HepG2 (cell line): ENCODE data around the gene ABAT. TPM values are rescaled to one million over a fixed set of nuclear protein-coding genes. Genes with fewer than 3 reads are reported as not detected.

Source experiments
- FOXA1 ChIP-seq, 2 experiments: fragments of 450-650 bp in 1 of 2; sonication (generic) in 1 of 2; formaldehyde crosslinking in 1 of 2; IDR thresholded peaks; 2 replicates each; pipeline versions ENCODE4 v1.4.0 to v1.6.1; 2016 to 2020; ENCODE audit warnings: missing genetic modification reagents in 1 of 2
- FOXA3 ChIP-seq: IDR thresholded peaks from 2 replicates; pipeline ENCODE4 v1.6.1; 2016; ENCODE audit warnings: missing genetic modification reagents, missing compliant biosample characterization
- FOXC1 ChIP-seq: sonication (generic); formaldehyde crosslinking; IDR thresholded peaks from 2 replicates; pipeline ENCODE4 v1.8.0; 2022; ENCODE audit warnings: mild to moderate bottlenecking, missing genetic modification reagents, borderline replicate concordance
- GPN1 ChIP-seq: sonication (generic); formaldehyde crosslinking; IDR thresholded peaks from 2 replicates; pipeline ENCODE4 v1.5.1; 2020; ENCODE audit warnings: missing genetic modification reagents, borderline replicate concordance
- JDP2 ChIP-seq: sonication (generic); formaldehyde crosslinking; IDR thresholded peaks from 2 replicates; pipeline ENCODE4 v1.8.1; 2022; ENCODE audit warnings: missing genetic modification reagents, borderline replicate concordance
- KAT8 ChIP-seq: IDR thresholded peaks from 2 replicates; pipeline ENCODE4 v1.6.1; 2016; ENCODE audit warnings: missing genetic modification reagents, missing compliant biosample characterization
- KLF11 ChIP-seq: IDR thresholded peaks from 2 replicates; pipeline ENCODE4 v1.6.1; 2016; ENCODE audit warnings: missing compliant biosample characterization
- KMT2B ChIP-seq: IDR thresholded peaks from 2 replicates; pipeline ENCODE4 v1.6.1; 2016; ENCODE audit warnings: missing genetic modification reagents, missing compliant biosample characterization
- MBD4 ChIP-seq: IDR thresholded peaks from 2 replicates; pipeline ENCODE4 v1.6.1; 2012; ENCODE audit warnings: low read length, inconsistent platforms, borderline replicate concordance
- NKX3-1 ChIP-seq: sonication (generic); formaldehyde crosslinking; IDR thresholded peaks from 2 replicates; pipeline ENCODE4 v1.5.0; 2020; ENCODE audit warnings: missing genetic modification reagents
- REL ChIP-seq: sonication (generic); formaldehyde crosslinking; conservative IDR thresholded peaks from 2 replicates; pipeline ENCODE4 v1.8.0; 2022; ENCODE audit warnings: mild to moderate bottlenecking, missing genetic modification reagents, moderate library complexity
- SIX4 ChIP-seq: sonication (generic); formaldehyde crosslinking; IDR thresholded peaks from 2 replicates; pipeline ENCODE4 v1.4.0; 2020; ENCODE audit warnings: missing genetic modification reagents
- TRAFD1 ChIP-seq: sonication (generic); formaldehyde crosslinking; IDR thresholded peaks from 2 replicates; pipeline ENCODE4 v1.5.1; 2020; ENCODE audit warnings: missing genetic modification reagents, mild to moderate bottlenecking, borderline replicate concordance
- ZC3H13 ChIP-seq: sonication (generic); formaldehyde crosslinking; IDR thresholded peaks from 2 replicates; pipeline ENCODE4 v1.8.1; 2023; ENCODE audit warnings: mild to moderate bottlenecking, missing genetic modification reagents, moderate library complexity
- ZEB1 ChIP-seq: IDR thresholded peaks from 2 replicates; pipeline ENCODE4 v1.6.1; 2012; ENCODE audit warnings: mild to moderate bottlenecking, low read depth, inconsistent platforms; ENCODE audit not compliant: insufficient replicate concordance
- ZMAT3 ChIP-seq: sonication (generic); formaldehyde crosslinking; conservative IDR thresholded peaks from 2 replicates; pipeline ENCODE4 v1.7.0; 2021; ENCODE audit warnings: missing genetic modification reagents
- ZNF256 ChIP-seq: sonication (generic); formaldehyde crosslinking; conservative IDR thresholded peaks from 2 replicates; pipeline ENCODE4 v1.4.0; 2020; ENCODE audit warnings: missing genetic modification reagents
- ZNF317 ChIP-seq: sonication (generic); formaldehyde crosslinking; IDR thresholded peaks from 2 replicates; pipeline ENCODE4 v1.5.0; 2020; ENCODE audit warnings: mild to moderate bottlenecking, missing genetic modification reagents
- ZNF547 ChIP-seq: sonication (generic); formaldehyde crosslinking; IDR thresholded peaks from 2 replicates; pipeline ENCODE4 v1.5.1; 2020; ENCODE audit warnings: mild to moderate bottlenecking, missing genetic modification reagents
- ZNF615 ChIP-seq: sonication (generic); formaldehyde crosslinking; IDR thresholded peaks from 2 replicates; pipeline ENCODE4 v1.5.0; 2020; ENCODE audit warnings: mild to moderate bottlenecking, missing genetic modification reagents, borderline replicate concordance
- ZNF780A ChIP-seq: sonication (generic); formaldehyde crosslinking; IDR thresholded peaks from 2 replicates; pipeline ENCODE4 v1.8.0; 2022; ENCODE audit warnings: mild to moderate bottlenecking, missing genetic modification reagents, moderate library complexity
- ZNF841 ChIP-seq: sonication (generic); formaldehyde crosslinking; IDR thresholded peaks from 2 replicates; pipeline ENCODE4 v1.8.1; 2023; ENCODE audit warnings: missing genetic modification reagents, borderline replicate concordance
- ZSCAN21 ChIP-seq: sonication (generic); formaldehyde crosslinking; IDR thresholded peaks from 2 replicates; pipeline ENCODE4 v1.8.0; 2022; ENCODE audit warnings: mild to moderate bottlenecking, missing genetic modification reagents, moderate library complexity, borderline replicate concordance
- ZSCAN31 ChIP-seq: sonication (generic); formaldehyde crosslinking; IDR thresholded peaks from 2 replicates; pipeline ENCODE4 v1.5.0; 2020; ENCODE audit warnings: low read depth, mild to moderate bottlenecking, missing genetic modification reagents
- ZSCAN9 ChIP-seq: IDR thresholded peaks from 2 replicates; pipeline ENCODE4 v1.6.1; 2016; ENCODE audit warnings: borderline replicate concordance
- polyA plus RNA-seq, 8 experiments: library from polyadenylated mRNA; depleted of rRNA in 3 of 8; stranded (reverse) in 7 of 8; unstranded in 1 of 8; fragments of >200 nt; fragmentation: Illumina TruSeq in 4 of 8; extraction: Trizol in 4 of 8; gene quantifications; 2 replicates each; pipeline versions ENCODE4 v1.2.1 to v1.2.3, GENCODE V29; 2011 to 2016; ENCODE audit warnings: low read depth in 4 of 8, missing spikeins in 1 of 8, mixed read lengths in 1 of 8; ENCODE audit not compliant: insufficient read depth in 1 of 8
- total RNA-seq, 5 experiments: library from RNA; depleted of rRNA; stranded (reverse); fragments of >200 nt; fragmentation: Illumina TruSeq; extraction: Trizol; gene quantifications; 2 replicates each; pipeline ENCODE4 v1.2.3, GENCODE V29; 2016; ENCODE audit warnings: low read depth in 1 of 5
- TF ChIP-seq, protein P1 (sequence below): sonication (generic); formaldehyde crosslinking; IDR thresholded peaks from 2 replicates; pipeline ENCODE4 v1.4.0; 2020; ENCODE audit warnings: missing genetic modification reagents, borderline replicate concordance

The ABAT gene
- total and polyA plus RNA-seq, 2 of the 13 experiments (the other 11 are each of a cell fraction or from before 2014, with no cell fraction given): 47.6 to 97.3 TPM

DNA sequence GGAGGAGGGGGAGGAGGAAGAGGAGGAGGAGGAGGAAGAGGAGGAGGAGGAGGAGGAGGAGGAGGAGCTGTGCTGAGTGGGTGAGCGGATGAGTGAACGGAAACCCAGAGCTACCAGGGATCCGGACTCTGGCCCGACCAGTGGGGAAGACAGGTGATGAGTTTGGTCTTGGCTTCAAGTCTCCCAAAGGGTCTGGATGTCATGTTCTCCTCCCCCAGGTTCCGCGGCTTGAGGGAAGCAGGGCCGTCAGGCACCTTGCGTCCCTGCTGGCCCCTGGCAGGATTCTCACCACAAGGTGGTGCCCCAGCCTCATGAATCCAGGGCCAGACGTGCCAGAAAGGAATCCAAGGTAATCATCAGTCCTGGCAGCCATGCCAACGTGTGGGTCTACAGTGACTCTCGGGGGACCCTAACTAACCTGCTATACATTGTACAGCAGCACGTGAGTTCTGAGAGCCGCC lies 13.5 kb upstream of the ABAT start (continued):
- TF ChIP-seq TRAFD1 (CRISPR knock-in tag) (no peak), FOXA1 (IDR thresholded peaks at IDR 0.05) (no peak), FOXA1 (CRISPR knock-in tag; IDR thresholded peaks at IDR 0.05) (0 out of 2 replicates have a peak, but pooled peaks have one; percentile 44), ZSCAN21 (CRISPR knock-in tag) (peak; percentile 73; the same call in 1 of the 2 replicates), ZSCAN31 (no peak), ZNF780A (CRISPR knock-in tag) (no peak), GPN1 (CRISPR knock-in tag) (no peak), FOXC1 (peak; percentile 33; the same call in 1 of the 2 replicates), ZNF317 (CRISPR knock-in tag) (no peak), SIX4 (CRISPR knock-in tag) (no peak), KAT8 (no peak), ZNF547 (CRISPR knock-in tag) (no peak), ZMAT3 (CRISPR knock-in tag) (no peak), ZC3H13 (CRISPR knock-in tag) (no peak), REL (CRISPR knock-in tag) (no peak), MBD4 (no peak), ZEB1 (no peak), NKX3-1 (no peak), FOXA3 (CRISPR knock-in tag) (peak; percentile 19; the same call in 1 of the 2 replicates), KMT2B (CRISPR knock-in tag) (no peak), ZSCAN9 (CRISPR knock-in tag) (no peak; the same call in 1 of the 2 replicates), ZNF256 (CRISPR knock-in tag) (no peak), ZNF615 (CRISPR knock-in tag) (no peak), KLF11 (no peak), ZNF841 (no peak), JDP2 (no peak)
- TF ChIP-seq, protein P1, sequence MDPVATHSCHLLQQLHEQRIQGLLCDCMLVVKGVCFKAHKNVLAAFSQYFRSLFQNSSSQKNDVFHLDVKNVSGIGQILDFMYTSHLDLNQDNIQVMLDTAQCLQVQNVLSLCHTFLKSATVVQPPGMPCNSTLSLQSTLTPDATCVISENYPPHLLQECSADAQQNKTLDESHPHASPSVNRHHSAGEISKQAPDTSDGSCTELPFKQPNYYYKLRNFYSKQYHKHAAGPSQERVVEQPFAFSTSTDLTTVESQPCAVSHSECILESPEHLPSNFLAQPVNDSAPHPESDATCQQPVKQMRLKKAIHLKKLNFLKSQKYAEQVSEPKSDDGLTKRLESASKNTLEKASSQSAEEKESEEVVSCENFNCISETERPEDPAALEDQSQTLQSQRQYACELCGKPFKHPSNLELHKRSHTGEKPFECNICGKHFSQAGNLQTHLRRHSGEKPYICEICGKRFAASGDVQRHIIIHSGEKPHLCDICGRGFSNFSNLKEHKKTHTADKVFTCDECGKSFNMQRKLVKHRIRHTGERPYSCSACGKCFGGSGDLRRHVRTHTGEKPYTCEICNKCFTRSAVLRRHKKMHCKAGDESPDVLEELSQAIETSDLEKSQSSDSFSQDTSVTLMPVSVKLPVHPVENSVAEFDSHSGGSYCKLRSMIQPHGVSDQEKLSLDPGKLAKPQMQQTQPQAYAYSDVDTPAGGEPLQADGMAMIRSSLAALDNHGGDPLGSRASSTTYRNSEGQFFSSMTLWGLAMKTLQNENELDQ (CRISPR knock-in tag): no peak
